Cardiac muscle cell (in vitro differentiated cells and primary cell): ENCODE data around the gene LRFN2. TPM values are rescaled to one million over a fixed set of nuclear protein-coding genes. Genes with fewer than 3 reads are reported as not detected.

Source experiments
- DNase-seq, 2 donors: peaks; one replicate each; pipeline versions ENCODE4 v3.0.0 to v3.0.0-alpha.2; 2010 to 2017; ENCODE audit warnings: low read depth in 1 of 2, low spot score in 1 of 2
- H3K27ac ChIP-seq: fragments of 200-600 bp; sonication (generic); 2 replicates; pipeline ENCODE4 v1.5.1; 2016
- H3K27me3 ChIP-seq: fragments of 200-600 bp; sonication (generic); 2 replicates; pipeline ENCODE4 v1.6.0; 2016; ENCODE audit warnings: control low read depth
- H3K36me3 ChIP-seq: fragments of 200-600 bp; sonication (generic); 2 replicates; pipeline ENCODE4 v1.5.1; 2016; ENCODE audit warnings: control low read depth
- H3K4me1 ChIP-seq: fragments of 200-600 bp; sonication (generic); 2 replicates; pipeline ENCODE4 v1.8.1; 2017; ENCODE audit warnings: low read depth, mild to moderate bottlenecking, mixed run types
- H3K4me3 ChIP-seq: fragments of 200-600 bp; sonication (generic); 2 replicates; pipeline ENCODE4 v1.5.1; 2016; ENCODE audit warnings: mild to moderate bottlenecking
- H3K9me3 ChIP-seq: fragments of 200-600 bp; sonication (generic); 2 replicates; pipeline ENCODE4 v1.5.1; 2017; ENCODE audit warnings: low read depth, mild to moderate bottlenecking, control low read depth
- CTCF ChIP-seq: IDR thresholded peaks from 2 replicates; pipeline ENCODE4 v1.5.1; 2012; ENCODE audit warnings: low read depth, mild to moderate bottlenecking, low read length
- polyA plus RNA-seq: library from polyadenylated mRNA; unstranded; fragments of >200 nt; fragmentation: Nextera tagmentation; extraction: Ambion mirVana; gene quantifications from 2 replicates; pipeline ENCODE4 v1.2.1, GENCODE V29; 2016
- total RNA-seq: library from RNA; depleted of rRNA; stranded (reverse); fragments of >200 nt; gene quantifications from 2 replicates; pipeline ENCODE4 v1.2.3, GENCODE V29; 2016

Gene LRFN2
- total and polyA plus RNA-seq, 2 experiments from 2014 or later, result 0.15 TPM; not detected in 1

DNA sequence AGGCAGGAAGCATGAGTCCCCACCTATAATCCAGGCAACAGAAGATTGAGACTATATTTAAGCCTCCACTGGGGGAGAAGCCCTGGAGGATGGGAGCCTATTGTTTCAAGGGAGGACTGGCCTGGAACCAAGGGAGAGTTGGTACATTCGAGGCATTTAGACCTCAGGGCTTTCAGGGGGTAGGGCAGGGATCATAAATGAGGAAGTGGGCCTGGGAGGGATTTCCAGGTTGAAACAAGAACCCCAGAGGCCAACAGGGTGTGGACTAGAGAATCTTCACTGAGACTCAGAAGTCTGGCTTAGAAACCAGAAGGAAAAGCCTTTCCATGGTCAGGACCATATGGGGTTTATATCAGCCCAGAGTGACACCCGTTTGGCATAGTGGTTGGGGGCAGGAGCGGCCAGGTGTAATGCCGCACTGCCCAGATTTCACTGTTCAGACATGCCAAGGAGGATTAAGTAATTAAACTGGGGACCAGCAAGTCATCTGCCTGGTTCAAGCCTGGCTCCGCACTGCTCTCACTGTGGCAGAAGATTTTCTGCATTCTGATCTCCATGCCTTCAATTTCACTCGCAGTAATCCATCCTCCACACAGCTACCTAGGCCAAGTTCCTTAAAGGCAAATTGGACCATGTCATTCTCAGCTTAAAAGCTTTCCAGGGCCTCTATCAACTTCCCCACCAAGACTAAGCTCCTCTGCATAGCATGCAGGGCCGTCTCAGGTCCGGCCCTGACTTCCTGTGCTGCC, 17.8 kb downstream of the LRFN2 start:
- no peak for DNase-seq
- no peaks in the 10 kb centered on the region for H3K27me3 ChIP-seq
- TF ChIP-seq CTCF, result no peak
- no peaks in the 10 kb centered on the region for H3K9me3 ChIP-seq
- H3K27ac ChIP-seq, result no peak overlapping the region
- H3K4me3 ChIP-seq, result no peak overlapping the region
- no peaks in the 10 kb centered on the region for H3K4me1 ChIP-seq
- no peaks in the 10 kb centered on the region for H3K36me3 ChIP-seq

DNA sequence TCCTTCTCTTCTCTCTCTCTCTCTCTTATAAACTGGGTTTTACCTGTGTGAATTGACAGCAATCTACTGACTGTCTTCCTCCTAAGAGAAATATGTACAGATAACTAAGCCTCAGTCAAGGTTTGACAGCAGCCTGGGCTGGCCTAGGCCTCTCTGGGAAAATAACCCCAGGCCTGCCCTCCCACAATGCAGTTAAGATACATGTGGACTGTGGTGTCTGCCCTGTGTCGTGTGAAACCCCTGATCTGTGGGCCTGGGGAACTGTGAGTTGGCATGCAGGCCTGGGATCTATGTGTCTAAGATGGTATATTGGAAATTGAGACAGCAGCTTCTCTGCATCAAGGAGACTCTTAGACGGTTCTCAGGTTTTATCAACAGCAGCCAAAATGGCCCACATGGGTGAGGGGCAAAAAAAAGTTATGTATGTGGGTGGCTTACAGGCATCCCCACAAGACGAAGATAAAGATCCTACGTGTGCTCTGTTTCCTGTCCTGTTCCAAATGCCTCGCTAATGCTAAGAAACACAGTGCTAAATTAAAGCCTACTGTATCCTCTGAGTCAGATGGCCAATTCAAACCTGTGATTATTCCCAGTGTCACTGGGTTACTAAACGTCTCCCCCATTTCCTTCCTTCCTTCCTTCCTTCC, 19.0 kb downstream of the LRFN2 start:
- no peak overlapping the region for H3K27ac ChIP-seq
- no peaks in the 10 kb centered on the region for H3K9me3 ChIP-seq
- H3K4me3 ChIP-seq, result no peak overlapping the region
- DNase-seq, result no peak
- H3K4me1 ChIP-seq, result no peaks in the 10 kb centered on the region
- TF ChIP-seq CTCF, result no peak
- H3K36me3 ChIP-seq, result no peaks in the 10 kb centered on the region
- no peaks in the 10 kb centered on the region for H3K27me3 ChIP-seq

DNA sequence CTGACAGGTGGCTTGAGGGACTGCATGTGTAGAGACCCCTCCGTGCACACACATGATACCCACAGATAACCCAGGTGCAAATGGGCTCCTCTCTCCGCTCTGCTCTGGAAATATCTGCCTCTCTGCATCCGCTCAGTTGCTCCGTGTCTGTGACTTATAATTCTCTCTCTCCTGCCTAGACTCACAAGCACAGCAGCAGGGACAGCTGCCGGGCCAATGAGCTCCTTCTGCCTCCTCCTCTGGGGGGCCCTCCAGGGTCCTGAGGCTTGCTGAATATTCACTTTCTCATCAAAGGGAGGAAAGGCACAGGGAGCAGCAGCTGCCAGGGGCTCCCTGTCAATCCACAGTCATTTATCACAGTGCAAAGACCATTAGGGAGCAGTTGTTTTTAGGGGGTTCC, 24.1 kb downstream of the LRFN2 start:
- Histone ChIP-seq H3K4me3 (no peak overlapping the region), H3K36me3 (no peaks in the 10 kb centered on the region), H3K27me3 (no peaks in the 10 kb centered on the region), H3K9me3 (no peaks in the 10 kb centered on the region), H3K27ac (no peak overlapping the region), H3K4me1 (no peaks in the 10 kb centered on the region)
- TF ChIP-seq CTCF, result no peak
- DNase-seq, result no peak

DNA sequence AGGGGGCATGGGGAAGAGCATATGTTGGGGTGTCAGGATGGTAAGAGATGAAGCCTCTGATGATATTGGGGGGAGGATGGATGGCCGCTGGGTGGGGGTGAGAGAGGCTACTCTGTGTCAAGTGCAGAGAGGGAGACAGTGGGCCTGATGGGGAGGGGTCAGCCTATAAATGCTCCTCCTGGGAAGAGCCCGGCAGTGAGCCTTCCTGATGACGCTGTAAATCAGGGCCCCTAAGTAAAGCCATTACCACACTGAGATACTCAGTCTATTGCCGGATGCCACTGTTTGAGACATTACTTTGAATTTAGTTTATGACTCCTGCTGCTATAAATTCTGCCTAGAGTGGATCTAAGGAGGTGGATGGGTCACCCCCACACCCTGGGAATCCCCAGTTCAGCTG, 28.1 kb downstream of the LRFN2 start:
- no peaks in the 10 kb centered on the region for H3K9me3 ChIP-seq
- no peaks in the 10 kb centered on the region for H3K36me3 ChIP-seq
- no peaks in the 10 kb centered on the region for H3K27me3 ChIP-seq
- no peak for TF ChIP-seq CTCF
- no peak for DNase-seq
- H3K4me1 ChIP-seq, result no peaks in the 10 kb centered on the region
- H3K4me3 ChIP-seq, result no peak overlapping the region
- H3K27ac ChIP-seq, result no peak overlapping the region

DNA sequence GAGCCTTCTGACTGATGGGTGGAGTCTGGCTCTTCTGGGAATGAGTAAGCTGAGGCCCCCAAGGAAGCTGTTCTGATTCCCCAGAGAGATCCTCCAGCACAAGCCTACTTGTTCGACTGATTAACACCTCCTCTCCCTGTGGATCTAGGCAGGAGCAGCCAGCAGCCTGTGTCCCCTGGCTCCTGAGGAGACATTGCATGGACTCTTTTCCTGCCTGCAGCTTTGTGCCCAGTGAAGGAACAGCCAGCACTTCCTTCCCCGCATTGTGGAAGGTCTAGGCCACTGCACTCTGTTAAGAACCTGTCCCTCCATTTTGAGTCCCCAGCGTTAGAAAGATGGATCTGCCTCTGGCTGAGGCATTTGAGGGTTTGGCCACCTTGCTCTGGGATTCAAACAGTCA, 29.1 kb downstream of the LRFN2 start:
- TF ChIP-seq CTCF, result no peak
- H3K27me3 ChIP-seq, result no peaks in the 10 kb centered on the region
- no peaks in the 10 kb centered on the region for H3K4me1 ChIP-seq
- H3K36me3 ChIP-seq, result no peaks in the 10 kb centered on the region
- no peak overlapping the region for H3K4me3 ChIP-seq
- no peaks in the 10 kb centered on the region for H3K9me3 ChIP-seq
- no peak overlapping the region for H3K27ac ChIP-seq
- no peak for DNase-seq
